UCSD-AML1 (cell line): Measurements from ENCODE around the gene ABCC1.
"Not testable (repeated sequence)": the region's sequence is repeated elsewhere in the genome, so short reads cannot be mapped to it uniquely, and the experiment has no call there.

Experiments used
- DNase-seq: peaks from one replicate; lab custom pipeline; 2025; ENCODE audit not compliant: unreplicated experiment; lab: John Stamatoyannopoulos, UW

Gene ABCC1

GRCh38 chr16:15966420-15966819 lies 17.0 kb downstream of the ABCC1 start:
- DNase-seq, result no peak

GRCh38 chr16:15966836-15967546 lies 17.6 kb downstream of the ABCC1 start:
- no peak for DNase-seq

GRCh38 chr16:15967655-15968315 lies 18.4 kb downstream of the ABCC1 start:
- no peak for DNase-seq

GRCh38 chr16:15970202-15970601 lies 20.8 kb downstream of the ABCC1 start:
- no peak for DNase-seq

GRCh38 chr16:15970743-15971439 lies 21.5 kb downstream of the ABCC1 start:
- no peak for DNase-seq

GRCh38 chr16:15971440-15971815 lies 22.0 kb downstream of the ABCC1 start:
- no peak for DNase-seq

- no peak for DNase-seq
These were observed 22.8 kb downstream of the ABCC1 start for GRCh38 chr16:15972046-15972868.

- no peak for DNase-seq
These were observed 24.0 kb downstream of the ABCC1 start for GRCh38 chr16:15973421-15973820.

GRCh38 chr16:15974057-15974456 lies 24.6 kb downstream of the ABCC1 start:
- DNase-seq, result no peak

GRCh38 chr16:15975172-15975571 lies 25.8 kb downstream of the ABCC1 start:
- no peak for DNase-seq

- no peak for DNase-seq
These were observed 26.9 kb downstream of the ABCC1 start for GRCh38 chr16:15976225-15976812.

GRCh38 chr16:15976929-15977637 lies 27.7 kb downstream of the ABCC1 start:
- no peak for DNase-seq

GRCh38 chr16:15979801-15980200 lies 30.4 kb downstream of the ABCC1 start:
- DNase-seq, result no peak

- no peak for DNase-seq
These were observed 30.9 kb downstream of the ABCC1 start for GRCh38 chr16:15980329-15980728.

GRCh38 chr16:15981382-15981781 lies 32.0 kb downstream of the ABCC1 start:
- no peak for DNase-seq

GRCh38 chr16:15982194-15982915 lies 32.9 kb downstream of the ABCC1 start:
- not testable (repeated sequence) for DNase-seq

- DNase-seq, result no peak
These were observed 34.5 kb downstream of the ABCC1 start for GRCh38 chr16:15983898-15984297.

- DNase-seq, result no peak
These were observed 35.7 kb downstream of the ABCC1 start for GRCh38 chr16:15985144-15985543.

- no peak for DNase-seq
These were observed 36.8 kb downstream of the ABCC1 start for GRCh38 chr16:15986261-15986660.
